HCT116 (cell line): ENCODE results near the gene IGF2R. TPM values are rescaled to one million over a fixed set of nuclear protein-coding genes. Genes with fewer than 3 reads are reported as not detected.

Source experiments
- ATAC-seq: fragments of 200-7000 bp; cut with Tn5 transposase; 2 replicates; pipeline ENCODE4 v1.9.1; 2020; ENCODE audit warnings: mild to moderate bottlenecking, moderate library complexity
- BruUV-seq: library from RNA; stranded (reverse); fragments of 400-500 nt; replicated peaks from 2 replicates; lab custom pipeline; 2021; lab: Mats Ljungman, UMichigan
- CTCF ChIA-PET: fragments of 300-600 bp; sonication (Branson Sonifier 250); formaldehyde crosslinking; loops from one replicate; lab custom pipeline; 2021; ENCODE audit warnings: antibody characterized with exemption; lab: Charles Lee
- POLR2A ChIA-PET: fragments of 300-600, 350-600 bp; sonication (Branson Sonifier 250); formaldehyde crosslinking; loops from one replicate; lab custom pipeline; 2021; ENCODE audit warnings: antibody characterized with exemption; lab: Charles Lee
- RAD21 ChIA-PET, 2 experiments: fragments of 300-600 bp; sonication (Branson Sonifier 250); formaldehyde crosslinking; loops; one replicate each; lab custom pipeline; 2023; ENCODE audit warnings: low total read pairs in 2 of 2; ENCODE audit not compliant: uncharacterized antibody in 2 of 2, unreplicated experiment in 2 of 2, low non-redundant PET in 1 of 2; lab: Charles Lee
- DNase-seq: peaks from one replicate; pipeline ENCODE4 v3.0.0-alpha.2; 2010; ENCODE audit warnings: low read depth, low spot score
- H2AFZ ChIP-seq: fragments of 200-600 bp; shearing (Covaris generic), sonication (generic); 2 replicates; pipeline ENCODE4 v1.6.1; 2017; ENCODE audit warnings: low read depth, mixed run types, mixed read lengths, antibody characterized with exemption, low read length; ENCODE audit not compliant: poor library complexity, severe bottlenecking
- H3K27ac ChIP-seq: 2 replicates; pipeline ENCODE4 v1.5.1; 2012; ENCODE audit warnings: low read depth, low read length
- H3K27me3 ChIP-seq: fragments of 200-600 bp; sonication (generic); 2 replicates; pipeline ENCODE4 v1.6.1; 2016; ENCODE audit warnings: mixed run types, low read length, mixed read lengths; ENCODE audit not compliant: insufficient read depth
- H3K36me3 ChIP-seq, 2 experiments: fragments of 200-500 bp in 1 of 2; fragments of 200-600 bp in 1 of 2; sonication (Bioruptor generic) in 1 of 2; sonication (generic) in 1 of 2; 2 replicates each; pipeline versions ENCODE4 v1.5.1 to v1.6.1; 2014 to 2016; ENCODE audit warnings: low read length in 2 of 2, inconsistent platforms in 1 of 2, mixed read lengths in 1 of 2, mixed run types in 1 of 2; ENCODE audit not compliant: insufficient read depth in 2 of 2, control insufficient read depth in 1 of 2
- H3K4me1 ChIP-seq, 2 experiments: fragments of 200-600 bp in 1 of 2; sonication (generic) in 1 of 2; 2 replicates each; pipeline versions ENCODE4 v1.5.1 to v1.6.1; 2012 to 2017; ENCODE audit warnings: low read length in 2 of 2, inconsistent platforms in 1 of 2, mild to moderate bottlenecking in 1 of 2, mixed read lengths in 1 of 2, mixed run types in 1 of 2, moderate library complexity in 1 of 2; ENCODE audit not compliant: insufficient read depth in 2 of 2, control insufficient read depth in 1 of 2
- H3K4me2 ChIP-seq: fragments of 200-600 bp; sonication (generic); 2 replicates; pipeline ENCODE4 v1.6.1; 2017; ENCODE audit warnings: mixed run types, low read length, mixed read lengths
- H3K4me3 ChIP-seq, 2 experiments: fragments of 200-600 bp in 1 of 2; sonication (generic) in 1 of 2; replicated peaks in 1 of 2; 2 replicates each; pipeline ENCODE4 v1.5.1; 2011 to 2016; ENCODE audit warnings: low read length in 2 of 2, control low read depth in 1 of 2, low read depth in 1 of 2, mild to moderate bottlenecking in 1 of 2, mixed read lengths in 1 of 2, mixed run types in 1 of 2
- H3K79me2 ChIP-seq: fragments of 200-600 bp; sonication (generic); 2 replicates; pipeline ENCODE4 v1.6.1; 2017; ENCODE audit warnings: mild to moderate bottlenecking, mixed run types, low read length, moderate library complexity, mixed read lengths; ENCODE audit not compliant: insufficient read depth
- H3K9ac ChIP-seq: fragments of 200-600 bp; sonication (generic); 2 replicates; pipeline ENCODE4 v1.6.1; 2016; ENCODE audit warnings: low read length, mixed read lengths
- H3K9me2 ChIP-seq: fragments of 200-600 bp; sonication (generic), shearing (Covaris generic); 2 replicates; pipeline ENCODE4 v1.6.1; 2017; ENCODE audit warnings: mixed run types, mild to moderate bottlenecking, moderate library complexity; ENCODE audit not compliant: insufficient read depth
- H3K9me3 ChIP-seq, 2 experiments: fragments of 200-500 bp in 1 of 2; fragments of 200-600 bp in 1 of 2; sonication (Bioruptor generic) in 1 of 2; sonication (generic) in 1 of 2; 2 replicates each; pipeline ENCODE4 v1.6.1; 2014 to 2017; ENCODE audit warnings: low read length in 2 of 2, mixed read lengths in 2 of 2, inconsistent platforms in 1 of 2, low read depth in 1 of 2, mild to moderate bottlenecking in 1 of 2, mixed run types in 1 of 2, moderate library complexity in 1 of 2; ENCODE audit not compliant: control insufficient read depth in 1 of 2, insufficient read depth in 1 of 2
- H4K20me1 ChIP-seq: fragments of 200-600 bp; sonication (generic), shearing (Covaris generic); 2 replicates; pipeline ENCODE4 v1.6.1; 2017; ENCODE audit warnings: mixed run types, mild to moderate bottlenecking, moderate library complexity; ENCODE audit not compliant: insufficient read depth
- CBX3 ChIP-seq: IDR thresholded peaks from 2 replicates; pipeline ENCODE4 v1.6.1; 2012; ENCODE audit warnings: low read depth
- CEBPB ChIP-seq: IDR thresholded peaks from 2 replicates; pipeline ENCODE4 v1.6.1; 2012; ENCODE audit warnings: low read depth
- EGR1 ChIP-seq: IDR thresholded peaks from 2 replicates; pipeline ENCODE4 v1.6.1; 2012; ENCODE audit warnings: low read depth
- EZH2phosphoT487 ChIP-seq: fragments of 200-600 bp; IDR thresholded peaks from 2 replicates; pipeline ENCODE4 v1.6.1; 2018; ENCODE audit warnings: antibody characterized with exemption, borderline replicate concordance
- RAD21 ChIP-seq: IDR thresholded peaks from 2 replicates; pipeline ENCODE4 v1.6.1; 2012; ENCODE audit warnings: low read depth, mild to moderate bottlenecking
- SIN3A ChIP-seq: IDR thresholded peaks from 2 replicates; pipeline ENCODE4 v1.6.1; 2012; ENCODE audit warnings: low read depth
- SP1 ChIP-seq: IDR thresholded peaks from 2 replicates; pipeline ENCODE4 v1.6.1; 2012; ENCODE audit warnings: low read depth
- TCF7L2 ChIP-seq: IDR thresholded peaks from 2 replicates; pipeline ENCODE4 v1.7.0; 2011; ENCODE audit warnings: borderline replicate concordance, inconsistent platforms; ENCODE audit not compliant: insufficient read depth, insufficient read length; ENCODE audit errors: extremely low read depth
- ZFX ChIP-seq: fragments of 450-650 bp; IDR thresholded peaks from 2 replicates; pipeline ENCODE4 v1.6.1; 2017
- intact Hi-C: fragments of 100-400 bp; cut with micrococcal nuclease; formaldehyde crosslinking; loops from 2 replicates; pipeline ENCODE4 v1.10.0; 2022
- total RNA-seq: library from RNA; stranded (reverse); gene quantifications from one replicate; pipeline ENCODE4 v1.2.1, GENCODE V29; 2021; ENCODE audit not compliant: unreplicated experiment
- TF ChIP-seq, protein P1 (sequence below): IDR thresholded peaks from 2 replicates; pipeline ENCODE4 v1.6.1; 2012; ENCODE audit warnings: low read depth

IGF2R gene
- total RNA-seq, 1 experiment from 2014 or later: 37.0 TPM

DNA sequence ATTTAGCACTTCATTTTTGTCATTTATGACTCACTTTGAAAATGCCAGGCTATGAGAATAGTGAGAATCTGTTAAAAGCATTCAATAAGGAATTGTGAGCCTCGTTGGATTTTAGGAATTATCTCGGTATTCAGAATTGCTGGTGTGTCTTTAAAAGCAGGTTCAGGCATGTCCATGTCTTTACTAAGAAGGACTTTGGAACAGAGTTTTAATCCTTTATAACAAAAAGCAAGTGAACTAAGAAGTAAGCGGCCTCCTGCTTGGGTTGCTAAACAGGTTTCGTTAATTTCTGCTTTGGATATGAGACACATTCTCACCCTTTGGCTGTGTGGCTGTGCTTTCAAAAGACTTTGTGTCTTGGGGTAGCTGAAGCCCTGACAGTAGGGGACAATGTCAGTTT lies 74.9 kb downstream of the IGF2R start:
- H3K79me2 ChIP-seq: no peaks in the 10 kb centered on the region
- H3K27me3 ChIP-seq: no peaks in the 10 kb centered on the region
- ChIA-PET RAD21 (no interaction called here), POLR2A (no interaction called here), CTCF (no interaction called here)
- no peak for TF ChIP-seq SP1
- TF ChIP-seq ZFX: no peak
- TF ChIP-seq, protein P1, sequence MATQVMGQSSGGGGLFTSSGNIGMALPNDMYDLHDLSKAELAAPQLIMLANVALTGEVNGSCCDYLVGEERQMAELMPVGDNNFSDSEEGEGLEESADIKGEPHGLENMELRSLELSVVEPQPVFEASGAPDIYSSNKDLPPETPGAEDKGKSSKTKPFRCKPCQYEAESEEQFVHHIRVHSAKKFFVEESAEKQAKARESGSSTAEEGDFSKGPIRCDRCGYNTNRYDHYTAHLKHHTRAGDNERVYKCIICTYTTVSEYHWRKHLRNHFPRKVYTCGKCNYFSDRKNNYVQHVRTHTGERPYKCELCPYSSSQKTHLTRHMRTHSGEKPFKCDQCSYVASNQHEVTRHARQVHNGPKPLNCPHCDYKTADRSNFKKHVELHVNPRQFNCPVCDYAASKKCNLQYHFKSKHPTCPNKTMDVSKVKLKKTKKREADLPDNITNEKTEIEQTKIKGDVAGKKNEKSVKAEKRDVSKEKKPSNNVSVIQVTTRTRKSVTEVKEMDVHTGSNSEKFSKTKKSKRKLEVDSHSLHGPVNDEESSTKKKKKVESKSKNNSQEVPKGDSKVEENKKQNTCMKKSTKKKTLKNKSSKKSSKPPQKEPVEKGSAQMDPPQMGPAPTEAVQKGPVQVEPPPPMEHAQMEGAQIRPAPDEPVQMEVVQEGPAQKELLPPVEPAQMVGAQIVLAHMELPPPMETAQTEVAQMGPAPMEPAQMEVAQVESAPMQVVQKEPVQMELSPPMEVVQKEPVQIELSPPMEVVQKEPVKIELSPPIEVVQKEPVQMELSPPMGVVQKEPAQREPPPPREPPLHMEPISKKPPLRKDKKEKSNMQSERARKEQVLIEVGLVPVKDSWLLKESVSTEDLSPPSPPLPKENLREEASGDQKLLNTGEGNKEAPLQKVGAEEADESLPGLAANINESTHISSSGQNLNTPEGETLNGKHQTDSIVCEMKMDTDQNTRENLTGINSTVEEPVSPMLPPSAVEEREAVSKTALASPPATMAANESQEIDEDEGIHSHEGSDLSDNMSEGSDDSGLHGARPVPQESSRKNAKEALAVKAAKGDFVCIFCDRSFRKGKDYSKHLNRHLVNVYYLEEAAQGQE: no peak
- no peak for TF ChIP-seq EGR1
- no peak overlapping the region for H3K4me3 ChIP-seq
- H3K36me3 ChIP-seq: peaks cover 9 to 31% of the 10 kb centered on the region in 2 experiments; a peak in 2 of 4 replicates
- DNase-seq: no peak
- no peak overlapping the region for H2AFZ ChIP-seq
- no peak overlapping the region for H3K9ac ChIP-seq
- no TSS peak for BruUV-seq
- intact Hi-C loops: no loop called here
- no peaks in the 10 kb centered on the region for H3K4me1 ChIP-seq
- ATAC-seq: no peak
- H3K9me2 ChIP-seq: no peaks in the 10 kb centered on the region
- no peak overlapping the region for H3K27ac ChIP-seq
- no peaks in the 10 kb centered on the region for H3K9me3 ChIP-seq
- H4K20me1 ChIP-seq: no peaks in the 10 kb centered on the region
- H3K4me2 ChIP-seq: no peak overlapping the region

DNA sequence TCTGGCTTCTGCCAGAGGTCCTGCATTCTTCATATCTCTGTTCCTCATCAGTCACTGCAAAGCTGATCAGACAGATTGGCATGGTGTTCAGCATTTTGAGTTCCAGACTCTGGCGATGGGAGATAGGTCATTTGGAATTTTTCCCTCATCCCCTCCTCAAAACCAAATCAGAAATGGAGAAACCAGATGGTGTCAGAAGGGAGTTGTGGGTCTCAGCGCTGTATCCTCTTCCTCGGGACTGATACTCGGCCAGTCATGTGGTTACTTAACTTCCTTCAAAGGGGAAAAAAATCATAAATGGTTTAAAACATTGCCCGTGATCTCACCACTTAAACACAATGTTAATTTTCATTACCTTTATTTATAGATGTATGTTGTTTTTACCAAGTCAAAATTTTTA lies 75.8 kb downstream of the IGF2R start:
- ChIA-PET CTCF (no interaction called here), POLR2A (no interaction called here)
- intact Hi-C loops: no loop called here
- no peak overlapping the region for H3K4me2 ChIP-seq
- H3K36me3 ChIP-seq: peaks cover 9 to 32% of the 10 kb centered on the region in 2 experiments; a peak in 2 of 4 replicates
- no peaks in the 10 kb centered on the region for H3K79me2 ChIP-seq
- no peaks in the 10 kb centered on the region for H3K9me2 ChIP-seq
- no peak overlapping the region for H3K4me3 ChIP-seq
- no peak for DNase-seq
- H2AFZ ChIP-seq: no peak overlapping the region
- no peak for ATAC-seq
- H4K20me1 ChIP-seq: no peaks in the 10 kb centered on the region
- H3K9me3 ChIP-seq: no peaks in the 10 kb centered on the region
- no peak for TF ChIP-seq ZFX
- TF ChIP-seq CEBPB: no peak
- no peak for TF ChIP-seq RAD21
- TF ChIP-seq EZH2phosphoT487: no peak
- no peak for TF ChIP-seq SIN3A
- no peak for TF ChIP-seq TCF7L2
- TF ChIP-seq CBX3: no peak
- TF ChIP-seq, all 23 proteins: peak for 0
- Histone ChIP-seq H3K4me1 (no peaks in the 10 kb centered on the region), H3K27me3 (no peaks in the 10 kb centered on the region), H3K9ac (no peak overlapping the region), H3K27ac (no peak overlapping the region)
- BruUV-seq: no TSS peak
- RAD21 ChIA-PET: no interaction called here
